IMR-90 (cell line): ENCODE data around the gene GAB1. TPM values are rescaled to one million over a fixed set of nuclear protein-coding genes. Genes with fewer than 3 reads are reported as not detected.
A peak's percentile ranks its signal among the peaks of the same experiment; 100 is the strongest.

Experiments
- ATAC-seq: fragments of 200-7000 bp; cut with Tn5 transposase; 2 replicates; pipeline ENCODE4 v1.9.1; 2020; ENCODE audit warnings: low read depth, mild to moderate bottlenecking, moderate library complexity
- BruUV-seq: library from RNA; stranded (reverse); fragments of 400-500 nt; replicated peaks from 2 replicates; lab custom pipeline; 2021; lab: Mats Ljungman, UMichigan
- CTCF ChIA-PET: fragments of 300-600 bp; formaldehyde crosslinking; extraction: SDS; loops from one replicate; lab custom pipeline; 2021; ENCODE audit warnings: antibody characterized with exemption; lab: Yijun Ruan, JAX
- POLR2A ChIA-PET: fragments of 300-600 bp; sonication (Branson Sonifier 250); formaldehyde crosslinking; loops from one replicate; lab custom pipeline; 2022; ENCODE audit warnings: antibody characterized with exemption; ENCODE audit not compliant: unreplicated experiment; lab: Charles Lee
- DNase-seq: peaks from one replicate; pipeline ENCODE4 v3.0.0; 2013
- H2AFZ ChIP-seq: replicated peaks from 2 replicates; pipeline ENCODE3; 2013; ENCODE audit warnings: low read length, mild to moderate bottlenecking; ENCODE audit not compliant: poor library complexity
- H2AK5ac ChIP-seq: 2 replicates; pipeline ENCODE4 v1.6.1; 2013; ENCODE audit warnings: low read depth, low read length, inconsistent platforms
- H2AK9ac ChIP-seq: replicated peaks from 2 replicates; pipeline ENCODE3; 2013; ENCODE audit warnings: mild to moderate bottlenecking, low read depth, low read length, moderate library complexity; ENCODE audit not compliant: poor library complexity
- H2BK120ac ChIP-seq: 2 replicates; pipeline ENCODE4 v1.6.1; 2013; ENCODE audit warnings: low read depth, low read length, inconsistent platforms
- H2BK15ac ChIP-seq: 3 replicates; pipeline ENCODE4 v1.6.1; 2013; ENCODE audit warnings: low read depth, low read length, inconsistent platforms
- H2BK20ac ChIP-seq: 2 replicates; pipeline ENCODE4 v1.6.1; 2013; ENCODE audit warnings: low read depth, mild to moderate bottlenecking, inconsistent platforms, low read length, moderate library complexity
- H2BK5ac ChIP-seq: 2 replicates; pipeline ENCODE4 v1.6.1; 2013; ENCODE audit warnings: mild to moderate bottlenecking, low read depth, low read length, inconsistent platforms; ENCODE audit not compliant: poor library complexity, severe bottlenecking
- H3K14ac ChIP-seq: replicated peaks from 2 replicates; pipeline ENCODE4 v1.6.1; 2013; ENCODE audit warnings: low read depth, low read length, inconsistent platforms
- H3K18ac ChIP-seq: 2 replicates; pipeline ENCODE4 v1.6.1; 2013; ENCODE audit warnings: low read depth, low read length, control low read depth
- H3K23ac ChIP-seq: 2 replicates; pipeline ENCODE4 v1.6.1; 2013; ENCODE audit warnings: low read depth, low read length, inconsistent platforms
- H3K27ac ChIP-seq: 2 replicates; pipeline ENCODE4 v1.5.1; 2013; ENCODE audit warnings: mild to moderate bottlenecking, control low read depth, low read length; ENCODE audit not compliant: insufficient read depth
- H3K27me3 ChIP-seq: 2 replicates; pipeline ENCODE4 v1.6.1; 2013; ENCODE audit warnings: low read length; ENCODE audit not compliant: control insufficient read depth, insufficient read depth
- H3K36me3 ChIP-seq: 2 replicates; pipeline ENCODE4 v1.6.1; 2013; ENCODE audit warnings: low read length, mixed read lengths; ENCODE audit not compliant: control insufficient read depth, insufficient read depth
- H3K4ac ChIP-seq: 2 replicates; pipeline ENCODE4 v1.6.1; 2013; ENCODE audit warnings: low read depth, low read length, inconsistent platforms
- H3K4me1 ChIP-seq: 2 replicates; pipeline ENCODE4 v1.6.1; 2013; ENCODE audit warnings: low read length, mixed read lengths; ENCODE audit not compliant: control insufficient read depth, insufficient read depth
- H3K4me2 ChIP-seq: 2 replicates; pipeline ENCODE4 v1.6.1; 2013; ENCODE audit warnings: low read depth, mild to moderate bottlenecking, control low read depth, low read length, moderate library complexity
- H3K4me3 ChIP-seq: 2 replicates; pipeline ENCODE4 v1.5.1; 2013; ENCODE audit warnings: low read depth, mild to moderate bottlenecking, control low read depth, low read length, moderate library complexity; ENCODE audit not compliant: insufficient read depth
- H3K56ac ChIP-seq: 2 replicates; pipeline ENCODE4 v1.6.1; 2013; ENCODE audit warnings: low read length, inconsistent platforms; ENCODE audit not compliant: insufficient read depth; ENCODE audit errors: extremely low read depth
- H3K79me1 ChIP-seq, 2 experiments: 2 replicates each; pipeline ENCODE4 v1.6.1; 2013; ENCODE audit warnings: low read length in 2 of 2, inconsistent platforms in 1 of 2, low read depth in 1 of 2
- H3K9ac ChIP-seq: 2 replicates; pipeline ENCODE4 v1.6.1; 2013; ENCODE audit warnings: low read depth, low read length, control low read depth
- H3K9me1 ChIP-seq: 2 replicates; pipeline ENCODE4 v1.6.1; 2013; ENCODE audit warnings: low read length, inconsistent platforms; ENCODE audit not compliant: insufficient read depth
- H3K9me3 ChIP-seq: 2 replicates; pipeline ENCODE4 v1.6.1; 2013; ENCODE audit warnings: low read length; ENCODE audit not compliant: control insufficient read depth, insufficient read depth
- H4K20me1 ChIP-seq: 2 replicates; pipeline ENCODE4 v1.6.1; 2013; ENCODE audit warnings: low read length, inconsistent platforms; ENCODE audit not compliant: insufficient read depth
- H4K5ac ChIP-seq: 2 replicates; pipeline ENCODE4 v1.6.1; 2013; ENCODE audit warnings: mild to moderate bottlenecking, low read depth, low read length, control low read depth
- H4K8ac ChIP-seq, 2 experiments: 2 replicates each; pipeline ENCODE4 v1.6.1; 2013; ENCODE audit warnings: low read depth in 2 of 2, low read length in 2 of 2, control low read depth in 1 of 2, inconsistent platforms in 1 of 2
- H4K91ac ChIP-seq: 2 replicates; pipeline ENCODE4 v1.6.1; 2013; ENCODE audit warnings: low read depth, low read length, inconsistent platforms; ENCODE audit not compliant: insufficient read depth
- BHLHE40 ChIP-seq: fragments of 150-350 bp; IDR thresholded peaks from 2 replicates; pipeline ENCODE4 v1.6.1; 2016; ENCODE audit warnings: mild to moderate bottlenecking, low read depth, low read length
- CEBPB ChIP-seq: IDR thresholded peaks from 2 replicates; pipeline ENCODE4 v1.6.1; 2012; ENCODE audit warnings: low read depth, low read length, improper control_type of control experiment
- CHD1 ChIP-seq: IDR thresholded peaks from 2 replicates; pipeline ENCODE4 v1.6.1; 2012; ENCODE audit warnings: low read depth, low read length, improper control_type of control experiment
- CTCF ChIP-seq: conservative IDR thresholded peaks from 2 replicates; pipeline ENCODE4 v1.5.1; 2012; ENCODE audit warnings: mild to moderate bottlenecking, low read depth, low read length, improper control_type of control experiment
- ELK1 ChIP-seq: fragments of 150-350 bp; IDR thresholded peaks from 2 replicates; pipeline ENCODE4 v1.6.1; 2016; ENCODE audit warnings: low read depth, mild to moderate bottlenecking, low read length, moderate library complexity, borderline replicate concordance
- FOS ChIP-seq: fragments of 150-350 bp; IDR thresholded peaks from 2 replicates; pipeline ENCODE4 v1.6.1; 2016; ENCODE audit warnings: low read depth, low read length
- MAFK ChIP-seq: IDR thresholded peaks from 2 replicates; pipeline ENCODE4 v1.6.1; 2012; ENCODE audit warnings: low read depth, low read length, improper control_type of control experiment
- MAZ ChIP-seq: IDR thresholded peaks from 2 replicates; pipeline ENCODE4 v1.6.1; 2012; ENCODE audit warnings: low read depth, mild to moderate bottlenecking, low read length, improper control_type of control experiment, moderate library complexity, borderline replicate concordance
- MXI1 ChIP-seq: IDR thresholded peaks from 2 replicates; pipeline ENCODE4 v1.6.1; 2012; ENCODE audit warnings: low read depth, mild to moderate bottlenecking, low read length, moderate library complexity, borderline replicate concordance
- NFE2L2 ChIP-seq: fragments of 150-350 bp; IDR thresholded peaks from 2 replicates; pipeline ENCODE4 v1.6.1; 2016; ENCODE audit warnings: low read depth, mild to moderate bottlenecking, low read length
- POLR2A ChIP-seq: IDR thresholded peaks from 2 replicates; pipeline ENCODE4 v1.6.1; 2012; ENCODE audit warnings: mild to moderate bottlenecking, low read depth, low read length
- RAD21 ChIP-seq: IDR thresholded peaks from 2 replicates; pipeline ENCODE4 v1.6.1; 2012; ENCODE audit warnings: low read length, improper control_type of control experiment
- RCOR1 ChIP-seq: IDR thresholded peaks from 2 replicates; pipeline ENCODE4 v1.6.1; 2012; ENCODE audit warnings: mild to moderate bottlenecking, low read length, improper control_type of control experiment; ENCODE audit not compliant: insufficient replicate concordance
- RFX5 ChIP-seq: IDR thresholded peaks from 2 replicates; pipeline ENCODE4 v1.8.0; 2012; ENCODE audit warnings: low read depth, mild to moderate bottlenecking, low read length, moderate library complexity
- SMC3 ChIP-seq: fragments of 150-350 bp; IDR thresholded peaks from 2 replicates; pipeline ENCODE4 v1.6.1; 2016; ENCODE audit warnings: low read depth, mild to moderate bottlenecking, antibody characterized with exemption, low read length, moderate library complexity
- USF2 ChIP-seq: fragments of 150-350 bp; IDR thresholded peaks from 2 replicates; pipeline ENCODE4 v1.6.1; 2017; ENCODE audit warnings: mild to moderate bottlenecking, antibody characterized with exemption, low read length, low read depth
- WGBS, 2 experiments: methylation state at CpG; one replicate each; pipeline versions ENCODE4 v1.1.5 to v1.1.7; 2013; ENCODE audit warnings: missing lambda C conversion rate in 2 of 2; ENCODE audit not compliant: insufficient read length in 1 of 2; ENCODE audit errors: extremely low coverage in 2 of 2; 5-methylcytosine and 5-hydroxymethylcytosine counted together
- dilution Hi-C: fragments of 300-500 bp; cut with HindIII; formaldehyde crosslinking; loops from one replicate; pipeline ENCODE4 v1.14.3; 2018; ENCODE audit warnings: low sequenced_read_pairs; ENCODE audit not compliant: unreplicated experiment
- in situ Hi-C: fragments of 300-500 bp; cut with MboI; formaldehyde crosslinking; loops from 3 replicates; pipeline ENCODE4 v1.14.3; 2019; ENCODE audit warnings: low sequenced_read_pairs, inconsistent platforms, mixed read lengths
- intact Hi-C: fragments of 100-400 bp; cut with micrococcal nuclease; formaldehyde crosslinking; loops from 2 replicates; pipeline ENCODE4 v1.10.0; 2022
- polyA plus RNA-seq, 3 experiments: library from polyadenylated mRNA; depleted of rRNA; stranded (reverse); fragments of >200 nt; gene quantifications; 2 replicates each; pipeline ENCODE4 v1.2.3, GENCODE V29; 2012; ENCODE audit warnings: low replicate concordance in 1 of 3
- total RNA-seq: library from RNA; depleted of rRNA; stranded (reverse); fragments of >200 nt; gene quantifications from 2 replicates; pipeline ENCODE4 v1.2.3, GENCODE V29; 2012

GAB1 gene
- total and polyA plus RNA-seq, 2 of the 4 experiments (the other 2 are of a cell fraction), result 2.8 to 12.0 TPM

- Histone ChIP-seq H3K18ac (peak overlapping the region; percentile 25; the same call in 1 of the 2 replicates), H3K23ac (no peak overlapping the region), H4K91ac (no peak overlapping the region), H3K9me3 (no peaks in the 10 kb centered on the region), H3K4ac (no peak overlapping the region), H2BK20ac (no peak overlapping the region), H3K9ac (no peak overlapping the region), H2AK5ac (peak overlapping the region; percentile 11; the same call in 1 of the 2 replicates), H2BK5ac (no peak overlapping the region), H3K4me3 (no peak overlapping the region), H3K27me3 (no peaks in the 10 kb centered on the region), H4K8ac (no peak overlapping the region), H3K27ac (no peak overlapping the region), H4K20me1 (no peaks in the 10 kb centered on the region; the same call in 1 of the 2 replicates), H2BK15ac (no peak overlapping the region), H4K5ac (peak overlapping the region; percentile 33; the same call in 1 of the 2 replicates), H3K4me1 (peaks cover 25% of the 10 kb centered on the region), H2AK9ac (peak overlapping the region; percentile 44), H3K79me1 (peaks cover 16 to 35% of the 10 kb centered on the region in 2 experiments), H3K56ac (no peak overlapping the region), H3K4me2 (no peak overlapping the region), H3K9me1 (peaks cover 8% of the 10 kb centered on the region; the same call in 1 of the 2 replicates), H2BK120ac (no peak overlapping the region), H3K36me3 (no peaks in the 10 kb centered on the region), H2AFZ (no peak overlapping the region), H3K14ac (no peak overlapping the region)
- intact Hi-C loops (no loop called here), in situ Hi-C loops (no loop called here), dilution Hi-C loops (no loop called here)
- TF ChIP-seq MXI1, result no peak
- TF ChIP-seq POLR2A, result no peak
- TF ChIP-seq SMC3, result no peak
- TF ChIP-seq CHD1, result no peak
- TF ChIP-seq ELK1, result no peak
- no peak for TF ChIP-seq USF2
- no peak for TF ChIP-seq RCOR1
- TF ChIP-seq RAD21, result no peak
- TF ChIP-seq FOS, result no peak
- no peak for TF ChIP-seq CEBPB
- TF ChIP-seq RFX5, result no peak
- no peak for TF ChIP-seq MAZ
- no peak for TF ChIP-seq MAFK
- no peak for TF ChIP-seq CTCF
- no peak for TF ChIP-seq NFE2L2
- no peak for TF ChIP-seq BHLHE40
- BruUV-seq, result no TSS peak
- POLR2A ChIA-PET, result no interaction called here
- no CpG with 5 or more reads among the region's 20 CpGs for WGBS, 2 experiments
- no peak for ATAC-seq
- DNase-seq, result no peak
- CTCF ChIA-PET, result interaction anchor here (0.6 kb wide), 1 partner anchor 1086 kb away, joined by 3 read pairs; no protein-coding TSS in a partner anchor
These were observed 14.5 kb downstream of the GAB1 start for GRCh38 chr4:143351149-143351691.
